Measurements from ENCODE around the gene IFNB1.

Gene IFNB1

GRCh38 chr9:21077781-21078180 is at the start of gene IFNB1:
Gene IFNB1, minus strand, starts transcription at chr9:21077942. Its CDS starts 73 bp downstream, at chr9:21077869.
- DNase-seq (ENCODE audit: low spot score) = no peak

GRCh38 chr9:21121595-21122251 is 44.0 kb upstream of the IFNB1 start:
- no peak for DNase-seq (ENCODE audit: low spot score)

- DNase-seq (ENCODE audit: low spot score) = no peak
Measured at GRCh38 chr9:21121079-21121478, 43.3 kb upstream of the IFNB1 start.

DNA sequence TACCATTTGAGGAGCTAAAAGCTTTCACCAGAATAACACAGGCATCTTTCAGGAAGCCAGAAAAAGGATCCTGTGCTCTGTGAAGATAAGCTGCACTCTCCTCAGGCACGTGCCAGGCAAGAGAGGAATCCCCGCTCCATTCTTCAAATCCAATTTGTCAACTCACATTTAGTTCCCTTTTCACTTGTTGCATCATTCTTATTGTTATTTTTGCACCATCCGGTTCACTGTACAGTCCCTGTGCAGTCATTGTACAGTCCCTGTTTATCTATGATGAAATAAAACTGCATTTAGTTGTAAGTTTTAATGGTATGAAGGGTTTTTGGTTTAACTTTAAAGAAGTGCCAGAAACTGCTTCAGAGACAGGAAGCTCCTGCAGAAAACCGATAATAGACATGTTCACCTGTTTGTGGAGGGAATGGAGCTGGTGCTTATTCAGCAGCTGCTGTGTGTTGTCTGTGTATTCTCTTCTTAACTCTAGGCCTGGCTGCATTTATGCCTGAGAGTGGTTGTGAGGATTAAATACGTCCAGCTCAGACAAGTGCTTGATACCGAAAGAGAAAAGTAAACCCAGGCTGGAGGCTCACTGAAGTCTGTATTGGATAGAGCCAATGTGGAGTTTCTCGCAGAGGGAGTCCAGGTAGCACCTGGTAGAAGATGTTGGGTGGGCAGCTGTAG is 41.5 kb upstream of the IFNB1 start:
- DNase-seq (ENCODE audit: low spot score) = no peak

DNA sequence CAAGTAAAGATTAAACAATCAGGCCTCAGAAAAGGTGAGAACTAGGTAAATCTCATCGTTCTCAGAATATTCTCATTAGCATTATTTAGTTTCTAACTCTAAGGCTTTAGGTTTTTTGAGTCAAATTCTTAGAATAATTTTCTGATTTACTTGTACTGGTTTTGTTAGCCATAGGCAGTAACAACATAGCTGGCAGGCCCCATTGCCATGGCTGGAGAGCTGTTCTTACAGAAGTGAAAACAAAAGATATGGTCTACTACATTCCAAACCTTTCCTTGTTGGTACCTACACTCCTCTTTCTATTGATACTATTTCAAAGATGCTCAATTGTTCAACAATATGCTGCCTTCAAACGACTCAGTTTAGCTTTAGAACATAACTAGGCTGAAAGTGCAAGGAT is 36.6 kb upstream of the IFNB1 start:
- no peak for DNase-seq (ENCODE audit: low spot score)

DNA sequence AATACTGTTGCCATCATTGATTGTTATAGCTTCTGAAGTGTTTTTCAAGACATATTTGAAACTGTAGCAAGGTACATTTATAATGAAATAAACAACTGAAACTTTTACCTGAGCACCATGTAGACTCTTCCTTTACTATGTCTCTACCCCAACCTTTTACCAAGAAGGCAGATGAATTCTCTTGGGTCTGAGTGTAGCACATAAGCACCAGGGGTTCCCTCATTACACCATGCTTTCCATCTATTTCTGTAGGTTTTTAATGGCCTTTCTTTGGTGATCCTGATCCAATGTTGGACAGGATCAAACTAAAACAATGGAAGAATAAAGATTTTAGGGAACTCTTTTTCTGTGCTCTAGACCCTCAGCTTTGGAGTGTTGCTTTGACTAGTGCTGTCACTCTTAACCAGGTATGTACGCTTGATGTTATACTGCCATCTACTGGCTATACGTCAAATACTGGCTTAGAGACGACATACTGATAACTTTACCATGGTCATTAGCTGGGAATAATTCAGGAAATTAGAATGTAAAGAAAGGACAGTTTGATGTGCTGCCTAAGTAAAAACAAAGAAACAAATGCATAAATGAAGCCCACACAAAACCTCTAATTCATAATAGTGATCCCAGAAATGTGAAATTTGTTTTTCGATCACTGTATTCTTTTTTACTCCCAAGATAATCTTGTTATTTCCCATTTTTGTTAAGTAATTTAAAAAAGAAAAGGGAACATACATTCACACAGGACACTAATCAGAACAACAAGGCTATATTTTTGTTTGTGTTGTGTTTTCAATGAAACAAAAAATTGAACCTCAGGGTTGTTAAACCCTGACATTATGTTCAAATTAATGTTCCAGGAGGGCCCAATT is 33.2 kb upstream of the IFNB1 start:
- no peak for DNase-seq (ENCODE audit: low spot score)

DNA sequence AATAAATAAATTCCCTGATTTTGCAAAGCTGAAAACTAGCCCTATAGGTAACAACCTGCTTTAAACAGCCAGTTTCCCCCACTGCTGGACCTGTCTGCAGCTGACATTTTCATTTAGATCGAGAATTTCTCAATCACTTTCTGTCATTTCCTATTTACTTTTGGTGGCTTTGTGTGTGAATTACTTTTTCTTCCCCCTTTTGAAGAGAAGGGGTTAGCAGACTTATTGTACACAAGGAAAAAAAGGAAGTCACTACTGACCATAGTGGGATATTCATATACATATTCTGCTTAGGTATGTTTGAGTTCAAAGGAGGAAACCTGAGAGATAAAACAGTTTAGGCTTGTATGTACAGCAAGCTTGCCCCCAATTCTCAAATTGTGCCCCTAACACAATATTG is 27.0 kb upstream of the IFNB1 start:
- DNase-seq (ENCODE audit: low spot score) = no peak

GRCh38 chr9:21102305-21102704 is 24.6 kb upstream of the IFNB1 start:
- DNase-seq (ENCODE audit: low spot score) = no peak

DNA sequence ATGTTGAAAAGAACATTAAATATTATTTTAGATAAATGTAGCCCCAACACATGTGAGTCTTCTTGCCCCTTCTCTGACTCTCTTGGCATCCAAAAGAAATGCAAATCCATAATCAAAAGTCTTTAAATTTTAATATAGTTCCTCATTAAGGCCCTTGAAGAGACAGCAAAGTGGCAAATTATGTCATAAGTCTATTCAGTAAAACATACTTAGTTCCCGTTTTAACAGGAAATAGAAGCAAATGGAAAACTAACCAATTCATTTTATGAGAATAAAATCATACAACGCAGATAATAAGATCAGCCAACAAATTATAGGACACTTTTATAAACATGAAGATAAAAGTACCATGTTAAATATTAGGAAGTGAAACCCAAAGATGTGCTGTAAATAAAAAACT is 20.1 kb upstream of the IFNB1 start:
- DNase-seq (ENCODE audit: low spot score) = no peak

- DNase-seq (ENCODE audit: low spot score) = no peak
Measured at GRCh38 chr9:21096901-21097255, 19.1 kb upstream of the IFNB1 start.

GRCh38 chr9:21096172-21096900 is 18.6 kb upstream of the IFNB1 start:
- no peak for DNase-seq (ENCODE audit: low spot score)

- no peak for DNase-seq (ENCODE audit: low spot score)
Measured at GRCh38 chr9:21095561-21095960, 17.8 kb upstream of the IFNB1 start.

DNA sequence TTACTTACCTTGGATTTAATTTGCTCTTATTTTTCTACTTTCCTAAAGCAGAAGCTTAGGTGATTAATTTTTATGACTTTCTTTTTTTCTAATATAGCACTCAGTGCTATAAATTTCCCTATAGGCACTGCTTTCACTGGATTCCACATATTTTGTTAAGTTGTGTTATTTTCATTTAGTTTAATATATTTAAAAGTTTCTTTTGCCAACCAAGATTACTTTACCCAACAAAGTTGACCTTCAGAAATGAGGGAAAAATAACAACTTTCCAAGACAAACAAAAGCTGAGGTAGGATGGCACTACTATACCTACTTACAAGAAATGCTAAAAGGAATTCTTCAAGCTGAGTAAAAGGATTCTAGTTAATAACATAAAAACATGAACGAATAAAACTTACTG is 8.8 kb upstream of the IFNB1 start:
- DNase-seq (ENCODE audit: low spot score) = no peak

- no peak for DNase-seq (ENCODE audit: low spot score)
Measured at GRCh38 chr9:21085005-21085404, 7.3 kb upstream of the IFNB1 start.

DNA sequence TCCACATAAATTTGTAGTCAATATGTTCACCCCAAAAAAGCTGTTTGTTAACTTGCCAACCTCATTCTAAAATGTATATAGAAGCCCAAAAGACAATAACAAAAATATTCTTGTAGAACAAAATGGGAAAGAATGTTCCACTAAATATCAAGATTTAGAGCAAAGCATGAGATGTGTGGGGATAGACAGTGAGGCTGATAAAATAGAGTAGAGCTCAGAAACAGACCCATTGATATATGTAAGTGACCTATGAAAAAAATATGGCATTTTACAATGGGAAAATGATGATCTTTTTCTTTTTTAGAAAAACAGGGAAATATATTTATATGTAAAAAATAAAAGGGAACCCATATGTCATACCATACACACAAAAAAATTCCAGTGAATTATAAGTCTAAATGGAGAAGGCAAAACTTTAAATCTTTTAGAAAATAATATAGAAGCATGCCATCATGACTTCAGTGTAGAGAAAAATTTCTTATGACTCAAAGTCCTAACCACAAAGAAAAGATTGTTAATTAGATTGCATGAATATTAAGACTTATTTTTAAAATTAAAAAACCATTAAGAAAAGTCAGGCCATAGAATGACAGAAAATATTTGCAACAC is 6.6 kb upstream of the IFNB1 start:
- no peak for DNase-seq (ENCODE audit: low spot score)

DNA sequence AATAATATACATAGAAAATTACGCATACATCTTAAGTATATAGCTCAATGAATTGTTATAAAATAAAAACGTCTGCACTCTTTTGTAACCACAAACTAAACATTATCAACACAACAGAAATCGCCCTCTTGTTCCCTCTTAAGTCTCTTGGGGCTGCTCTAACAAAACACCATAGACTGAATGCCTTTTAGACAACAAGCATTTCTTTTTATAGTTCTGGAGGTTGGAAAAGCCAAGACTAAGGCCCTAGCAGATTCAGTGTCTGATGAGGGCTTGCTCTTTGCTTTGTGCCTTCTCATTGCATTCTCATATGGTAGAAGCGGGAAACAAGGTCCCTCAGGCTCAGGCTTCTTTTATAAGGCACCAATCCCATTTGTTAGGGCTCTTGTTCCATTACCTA is 4.9 kb upstream of the IFNB1 start:
- no peak for DNase-seq (ENCODE audit: low spot score)

GRCh38 chr9:21081999-21082398 is 4.3 kb upstream of the IFNB1 start:
- DNase-seq (ENCODE audit: low spot score) = no peak

DNA sequence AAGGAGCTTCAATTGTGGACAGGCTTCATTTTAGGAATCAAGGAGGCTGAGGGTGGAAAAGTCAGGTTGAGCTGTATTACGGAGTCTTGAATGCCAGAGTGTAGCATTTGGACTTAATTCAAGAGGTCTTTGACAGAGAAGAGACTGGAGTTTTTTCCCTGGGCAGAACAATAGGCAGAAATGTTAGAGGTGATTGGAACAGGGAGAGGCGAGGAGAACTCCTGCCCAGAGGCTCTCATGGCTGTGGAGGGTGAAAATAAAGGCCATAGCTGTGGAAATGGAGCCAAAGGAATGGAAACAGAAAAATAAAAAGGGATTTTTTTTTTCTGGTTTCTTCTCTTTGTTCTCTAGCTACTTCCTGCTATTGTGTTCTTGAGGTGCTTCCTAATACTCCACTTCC is 3.7 kb upstream of the IFNB1 start:
- DNase-seq (ENCODE audit: low spot score) = no peak

- DNase-seq (ENCODE audit: low spot score) = no peak
Measured at GRCh38 chr9:21080793-21081192, 3.1 kb upstream of the IFNB1 start.

DNA sequence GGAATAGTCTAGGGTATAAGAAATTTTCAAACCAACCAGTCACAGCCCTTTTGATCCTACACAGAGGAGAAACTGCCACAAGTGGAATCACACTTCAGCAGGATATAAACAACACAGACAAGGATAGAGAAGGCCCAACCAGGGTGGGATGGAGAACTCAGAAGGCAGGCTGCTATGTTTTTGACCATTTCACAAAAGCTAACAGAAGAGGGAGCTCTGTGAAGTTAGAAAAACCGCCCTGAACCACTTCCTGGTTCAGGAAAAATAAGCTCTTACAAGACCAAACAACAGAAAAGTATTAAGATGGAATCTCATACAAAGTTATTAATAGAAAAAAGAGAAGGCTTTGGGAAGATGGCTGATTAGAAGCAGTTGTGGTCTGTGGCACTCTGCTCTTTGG is 960 bp upstream of the IFNB1 start:
- no peak for DNase-seq (ENCODE audit: low spot score)

DNA sequence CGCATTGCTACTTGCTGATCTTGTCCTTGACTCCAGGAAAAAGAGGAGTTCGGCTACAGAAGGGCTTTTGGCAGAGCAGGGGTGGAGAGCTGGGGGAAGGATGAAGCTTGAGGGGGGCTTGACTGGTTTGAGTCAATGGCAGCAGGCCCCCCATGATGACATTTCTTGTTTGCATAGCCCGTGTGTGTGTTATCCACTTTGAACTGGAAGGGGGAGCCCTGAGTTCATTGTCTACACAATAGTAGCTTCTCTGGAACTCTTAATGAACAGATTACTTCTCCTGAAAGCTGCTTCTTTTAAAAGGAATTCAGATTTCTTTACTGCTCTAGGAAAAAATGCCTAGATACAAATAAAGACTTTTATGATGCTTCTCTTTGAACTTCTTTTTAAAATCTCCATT is 2.3 kb downstream of the IFNB1 start:
- DNase-seq (ENCODE audit: low spot score) = no peak

- no peak for DNase-seq (ENCODE audit: low spot score)
Measured at GRCh38 chr9:21070906-21071305, 6.8 kb downstream of the IFNB1 start.
